NCI-H82 treated with DMSO at 0.1 percent for 48 hours (cell line): ENCODE results near the gene C1orf56.
"Not testable (repeated sequence)": the region's sequence is repeated elsewhere in the genome, so short reads cannot be mapped to it uniquely, and the experiment has no call there.

Source experiments
- DNase-seq: peaks from one replicate; lab custom pipeline; 2025; ENCODE audit not compliant: unreplicated experiment; lab: John Stamatoyannopoulos, UW

Gene C1orf56

GRCh38 chr1:151060657-151061421 is 13.3 kb downstream of the C1orf56 start:
- DNase-seq, result no peak

GRCh38 chr1:151061704-151062103 is 14.2 kb downstream of the C1orf56 start:
- DNase-seq, result no peak

GRCh38 chr1:151062741-151063371 is 15.3 kb downstream of the C1orf56 start:
- DNase-seq, result no peak

- DNase-seq, result no peak
These were observed 17.6 kb downstream of the C1orf56 start for GRCh38 chr1:151065089-151065645.

- no peak for DNase-seq
These were observed 19.6 kb downstream of the C1orf56 start for GRCh38 chr1:151067185-151067584.

GRCh38 chr1:151069103-151069486 is 21.5 kb downstream of the C1orf56 start:
- DNase-seq, result no peak

- DNase-seq, result peak; percentile 93
These were observed 23.1 kb downstream of the C1orf56 start, which contains the start of gene GABPB2 for GRCh38 chr1:151070474-151071276. GABPB2 (plus strand) TSS chr1:151070761; CDS start chr1:151088190, 17,429 bp downstream.

- DNase-seq, result no peak
These were observed 24.7 kb downstream of the C1orf56 start for GRCh38 chr1:151072224-151072623.

GRCh38 chr1:151085953-151086559 is 38.5 kb downstream of the C1orf56 start:
- no peak for DNase-seq

GRCh38 chr1:151097426-151097825 is 49.9 kb downstream of the C1orf56 start:
- not testable (repeated sequence) for DNase-seq

- DNase-seq, result no peak
These were observed 50.6 kb downstream of the C1orf56 start for GRCh38 chr1:151098126-151098525.
